Body of pancreas (tissue), 4 donors: ENCODE data around the gene EEPD1.

ENCODE experiments used
- POLR2A ChIP-seq, 3 donors: fragments of 450-650 bp; IDR thresholded peaks; one replicate each; pipeline ENCODE4 v1.6.1; 2016; ENCODE audit warnings: antibody characterized with exemption in 3 of 3, mild to moderate bottlenecking in 2 of 3
- TF ChIP-seq, protein P1 (sequence below), 7 experiments: fragments of 450-650 bp in 4 of 7; fragments of 200-600 bp in 3 of 7; sonication (generic) in 3 of 7; IDR thresholded peaks; one replicate each; pipeline ENCODE4 v1.5.1; 2016 to 2019; ENCODE audit warnings: antibody characterized with exemption in 7 of 7

DNA sequence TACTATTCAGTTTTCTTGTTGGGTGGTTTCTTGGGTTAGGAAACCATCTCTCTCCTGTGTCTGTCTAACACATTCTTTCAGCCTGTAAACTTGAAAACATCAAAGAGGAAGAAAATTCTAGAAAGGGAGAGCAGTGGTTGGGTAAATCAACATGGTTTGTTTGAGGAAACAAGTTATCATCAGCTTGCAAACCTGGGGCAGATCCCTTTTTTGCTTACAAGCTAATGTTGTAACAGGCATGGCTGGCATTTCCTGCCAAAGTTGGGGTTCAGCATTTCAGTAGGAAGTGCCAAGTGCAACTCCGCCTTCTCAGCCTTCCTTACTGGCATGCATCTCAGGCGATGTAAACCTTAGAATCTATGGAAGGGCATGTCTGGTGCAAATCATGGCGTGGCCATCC, 112.6 kb downstream of the EEPD1 start:
- TF ChIP-seq, protein P1, sequence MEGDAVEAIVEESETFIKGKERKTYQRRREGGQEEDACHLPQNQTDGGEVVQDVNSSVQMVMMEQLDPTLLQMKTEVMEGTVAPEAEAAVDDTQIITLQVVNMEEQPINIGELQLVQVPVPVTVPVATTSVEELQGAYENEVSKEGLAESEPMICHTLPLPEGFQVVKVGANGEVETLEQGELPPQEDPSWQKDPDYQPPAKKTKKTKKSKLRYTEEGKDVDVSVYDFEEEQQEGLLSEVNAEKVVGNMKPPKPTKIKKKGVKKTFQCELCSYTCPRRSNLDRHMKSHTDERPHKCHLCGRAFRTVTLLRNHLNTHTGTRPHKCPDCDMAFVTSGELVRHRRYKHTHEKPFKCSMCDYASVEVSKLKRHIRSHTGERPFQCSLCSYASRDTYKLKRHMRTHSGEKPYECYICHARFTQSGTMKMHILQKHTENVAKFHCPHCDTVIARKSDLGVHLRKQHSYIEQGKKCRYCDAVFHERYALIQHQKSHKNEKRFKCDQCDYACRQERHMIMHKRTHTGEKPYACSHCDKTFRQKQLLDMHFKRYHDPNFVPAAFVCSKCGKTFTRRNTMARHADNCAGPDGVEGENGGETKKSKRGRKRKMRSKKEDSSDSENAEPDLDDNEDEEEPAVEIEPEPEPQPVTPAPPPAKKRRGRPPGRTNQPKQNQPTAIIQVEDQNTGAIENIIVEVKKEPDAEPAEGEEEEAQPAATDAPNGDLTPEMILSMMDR (IDR thresholded peaks at IDR 0.05) = no peak
- TF ChIP-seq POLR2A (IDR thresholded peaks at IDR 0.05) = no peak
